IMR-90 (cell line): ENCODE results near the gene RNF166. TPM values are rescaled to one million over a fixed set of nuclear protein-coding genes. Genes with fewer than 3 reads are reported as not detected.

Experiments used
- ATAC-seq: fragments of 200-7000 bp; cut with Tn5 transposase; 2 replicates; pipeline ENCODE4 v1.9.1; 2020; ENCODE audit warnings: low read depth, mild to moderate bottlenecking, moderate library complexity
- BruUV-seq: library from RNA; stranded (reverse); fragments of 400-500 nt; replicated peaks from 2 replicates; lab custom pipeline; 2021; lab: Mats Ljungman, UMichigan
- CTCF ChIA-PET: fragments of 300-600 bp; formaldehyde crosslinking; extraction: SDS; loops from one replicate; lab custom pipeline; 2021; ENCODE audit warnings: antibody characterized with exemption; lab: Yijun Ruan, JAX
- POLR2A ChIA-PET: fragments of 300-600 bp; sonication (Branson Sonifier 250); formaldehyde crosslinking; loops from one replicate; lab custom pipeline; 2022; ENCODE audit warnings: antibody characterized with exemption; ENCODE audit not compliant: unreplicated experiment; lab: Charles Lee
- DNase-seq: peaks from one replicate; pipeline ENCODE4 v3.0.0; 2013
- H2AFZ ChIP-seq: replicated peaks from 2 replicates; pipeline ENCODE3; 2013; ENCODE audit warnings: low read length, mild to moderate bottlenecking; ENCODE audit not compliant: poor library complexity
- H2AK5ac ChIP-seq: 2 replicates; pipeline ENCODE4 v1.6.1; 2013; ENCODE audit warnings: low read depth, low read length, inconsistent platforms
- H2AK9ac ChIP-seq: replicated peaks from 2 replicates; pipeline ENCODE3; 2013; ENCODE audit warnings: mild to moderate bottlenecking, low read depth, low read length, moderate library complexity; ENCODE audit not compliant: poor library complexity
- H2BK120ac ChIP-seq: 2 replicates; pipeline ENCODE4 v1.6.1; 2013; ENCODE audit warnings: low read depth, low read length, inconsistent platforms
- H2BK15ac ChIP-seq: 3 replicates; pipeline ENCODE4 v1.6.1; 2013; ENCODE audit warnings: low read depth, low read length, inconsistent platforms
- H2BK20ac ChIP-seq: 2 replicates; pipeline ENCODE4 v1.6.1; 2013; ENCODE audit warnings: low read depth, mild to moderate bottlenecking, inconsistent platforms, low read length, moderate library complexity
- H2BK5ac ChIP-seq: 2 replicates; pipeline ENCODE4 v1.6.1; 2013; ENCODE audit warnings: mild to moderate bottlenecking, low read depth, low read length, inconsistent platforms; ENCODE audit not compliant: poor library complexity, severe bottlenecking
- H3K14ac ChIP-seq: replicated peaks from 2 replicates; pipeline ENCODE4 v1.6.1; 2013; ENCODE audit warnings: low read depth, low read length, inconsistent platforms
- H3K18ac ChIP-seq: 2 replicates; pipeline ENCODE4 v1.6.1; 2013; ENCODE audit warnings: low read depth, low read length, control low read depth
- H3K23ac ChIP-seq: 2 replicates; pipeline ENCODE4 v1.6.1; 2013; ENCODE audit warnings: low read depth, low read length, inconsistent platforms
- H3K27ac ChIP-seq: 2 replicates; pipeline ENCODE4 v1.5.1; 2013; ENCODE audit warnings: mild to moderate bottlenecking, control low read depth, low read length; ENCODE audit not compliant: insufficient read depth
- H3K27me3 ChIP-seq: 2 replicates; pipeline ENCODE4 v1.6.1; 2013; ENCODE audit warnings: low read length; ENCODE audit not compliant: control insufficient read depth, insufficient read depth
- H3K36me3 ChIP-seq: 2 replicates; pipeline ENCODE4 v1.6.1; 2013; ENCODE audit warnings: low read length, mixed read lengths; ENCODE audit not compliant: control insufficient read depth, insufficient read depth
- H3K4ac ChIP-seq: 2 replicates; pipeline ENCODE4 v1.6.1; 2013; ENCODE audit warnings: low read depth, low read length, inconsistent platforms
- H3K4me1 ChIP-seq: 2 replicates; pipeline ENCODE4 v1.6.1; 2013; ENCODE audit warnings: low read length, mixed read lengths; ENCODE audit not compliant: control insufficient read depth, insufficient read depth
- H3K4me2 ChIP-seq: 2 replicates; pipeline ENCODE4 v1.6.1; 2013; ENCODE audit warnings: low read depth, mild to moderate bottlenecking, control low read depth, low read length, moderate library complexity
- H3K4me3 ChIP-seq: 2 replicates; pipeline ENCODE4 v1.5.1; 2013; ENCODE audit warnings: low read depth, mild to moderate bottlenecking, control low read depth, low read length, moderate library complexity; ENCODE audit not compliant: insufficient read depth
- H3K56ac ChIP-seq: 2 replicates; pipeline ENCODE4 v1.6.1; 2013; ENCODE audit warnings: low read length, inconsistent platforms; ENCODE audit not compliant: insufficient read depth; ENCODE audit errors: extremely low read depth
- H3K79me1 ChIP-seq, 2 experiments: 2 replicates each; pipeline ENCODE4 v1.6.1; 2013; ENCODE audit warnings: low read length in 2 of 2, inconsistent platforms in 1 of 2, low read depth in 1 of 2
- H3K9ac ChIP-seq: 2 replicates; pipeline ENCODE4 v1.6.1; 2013; ENCODE audit warnings: low read depth, low read length, control low read depth
- H3K9me1 ChIP-seq: 2 replicates; pipeline ENCODE4 v1.6.1; 2013; ENCODE audit warnings: low read length, inconsistent platforms; ENCODE audit not compliant: insufficient read depth
- H3K9me3 ChIP-seq: 2 replicates; pipeline ENCODE4 v1.6.1; 2013; ENCODE audit warnings: low read length; ENCODE audit not compliant: control insufficient read depth, insufficient read depth
- H4K20me1 ChIP-seq: 2 replicates; pipeline ENCODE4 v1.6.1; 2013; ENCODE audit warnings: low read length, inconsistent platforms; ENCODE audit not compliant: insufficient read depth
- H4K5ac ChIP-seq: 2 replicates; pipeline ENCODE4 v1.6.1; 2013; ENCODE audit warnings: mild to moderate bottlenecking, low read depth, low read length, control low read depth
- H4K8ac ChIP-seq, 2 experiments: 2 replicates each; pipeline ENCODE4 v1.6.1; 2013; ENCODE audit warnings: low read depth in 2 of 2, low read length in 2 of 2, control low read depth in 1 of 2, inconsistent platforms in 1 of 2
- H4K91ac ChIP-seq: 2 replicates; pipeline ENCODE4 v1.6.1; 2013; ENCODE audit warnings: low read depth, low read length, inconsistent platforms; ENCODE audit not compliant: insufficient read depth
- CEBPB ChIP-seq: IDR thresholded peaks from 2 replicates; pipeline ENCODE4 v1.6.1; 2012; ENCODE audit warnings: low read depth, low read length, improper control_type of control experiment
- CHD1 ChIP-seq: IDR thresholded peaks from 2 replicates; pipeline ENCODE4 v1.6.1; 2012; ENCODE audit warnings: low read depth, low read length, improper control_type of control experiment
- CTCF ChIP-seq: conservative IDR thresholded peaks from 2 replicates; pipeline ENCODE4 v1.5.1; 2012; ENCODE audit warnings: mild to moderate bottlenecking, low read depth, low read length, improper control_type of control experiment
- FOS ChIP-seq: fragments of 150-350 bp; IDR thresholded peaks from 2 replicates; pipeline ENCODE4 v1.6.1; 2016; ENCODE audit warnings: low read depth, low read length
- MAZ ChIP-seq: IDR thresholded peaks from 2 replicates; pipeline ENCODE4 v1.6.1; 2012; ENCODE audit warnings: low read depth, mild to moderate bottlenecking, low read length, improper control_type of control experiment, moderate library complexity, borderline replicate concordance
- NFE2L2 ChIP-seq: fragments of 150-350 bp; IDR thresholded peaks from 2 replicates; pipeline ENCODE4 v1.6.1; 2016; ENCODE audit warnings: low read depth, mild to moderate bottlenecking, low read length
- RAD21 ChIP-seq: IDR thresholded peaks from 2 replicates; pipeline ENCODE4 v1.6.1; 2012; ENCODE audit warnings: low read length, improper control_type of control experiment
- RCOR1 ChIP-seq: IDR thresholded peaks from 2 replicates; pipeline ENCODE4 v1.6.1; 2012; ENCODE audit warnings: mild to moderate bottlenecking, low read length, improper control_type of control experiment; ENCODE audit not compliant: insufficient replicate concordance
- SMC3 ChIP-seq: fragments of 150-350 bp; IDR thresholded peaks from 2 replicates; pipeline ENCODE4 v1.6.1; 2016; ENCODE audit warnings: low read depth, mild to moderate bottlenecking, antibody characterized with exemption, low read length, moderate library complexity
- WGBS, 2 experiments: methylation state at CpG; one replicate each; pipeline versions ENCODE4 v1.1.5 to v1.1.7; 2013; ENCODE audit warnings: missing lambda C conversion rate in 2 of 2; ENCODE audit not compliant: insufficient read length in 1 of 2; ENCODE audit errors: extremely low coverage in 2 of 2; 5-methylcytosine and 5-hydroxymethylcytosine counted together
- dilution Hi-C: fragments of 300-500 bp; cut with HindIII; formaldehyde crosslinking; loops from one replicate; pipeline ENCODE4 v1.14.3; 2018; ENCODE audit warnings: low sequenced_read_pairs; ENCODE audit not compliant: unreplicated experiment
- in situ Hi-C: fragments of 300-500 bp; cut with MboI; formaldehyde crosslinking; loops from 3 replicates; pipeline ENCODE4 v1.14.3; 2019; ENCODE audit warnings: low sequenced_read_pairs, inconsistent platforms, mixed read lengths
- intact Hi-C: fragments of 100-400 bp; cut with micrococcal nuclease; formaldehyde crosslinking; loops from 2 replicates; pipeline ENCODE4 v1.10.0; 2022
- polyA plus RNA-seq, 3 experiments: library from polyadenylated mRNA; depleted of rRNA; stranded (reverse); fragments of >200 nt; gene quantifications; 2 replicates each; pipeline ENCODE4 v1.2.3, GENCODE V29; 2012; ENCODE audit warnings: low replicate concordance in 1 of 3
- total RNA-seq: library from RNA; depleted of rRNA; stranded (reverse); fragments of >200 nt; gene quantifications from 2 replicates; pipeline ENCODE4 v1.2.3, GENCODE V29; 2012
- TF ChIP-seq, protein P1 (sequence below): fragments of 150-350 bp; IDR thresholded peaks from 2 replicates; pipeline ENCODE4 v1.6.1; 2016; ENCODE audit warnings: low read depth, mild to moderate bottlenecking, low read length, moderate library complexity, borderline replicate concordance

The RNF166 gene
- total and polyA plus RNA-seq, 2 of the 4 experiments (the other 2 are of a cell fraction): 8.1 to 17.4 TPM

DNA sequence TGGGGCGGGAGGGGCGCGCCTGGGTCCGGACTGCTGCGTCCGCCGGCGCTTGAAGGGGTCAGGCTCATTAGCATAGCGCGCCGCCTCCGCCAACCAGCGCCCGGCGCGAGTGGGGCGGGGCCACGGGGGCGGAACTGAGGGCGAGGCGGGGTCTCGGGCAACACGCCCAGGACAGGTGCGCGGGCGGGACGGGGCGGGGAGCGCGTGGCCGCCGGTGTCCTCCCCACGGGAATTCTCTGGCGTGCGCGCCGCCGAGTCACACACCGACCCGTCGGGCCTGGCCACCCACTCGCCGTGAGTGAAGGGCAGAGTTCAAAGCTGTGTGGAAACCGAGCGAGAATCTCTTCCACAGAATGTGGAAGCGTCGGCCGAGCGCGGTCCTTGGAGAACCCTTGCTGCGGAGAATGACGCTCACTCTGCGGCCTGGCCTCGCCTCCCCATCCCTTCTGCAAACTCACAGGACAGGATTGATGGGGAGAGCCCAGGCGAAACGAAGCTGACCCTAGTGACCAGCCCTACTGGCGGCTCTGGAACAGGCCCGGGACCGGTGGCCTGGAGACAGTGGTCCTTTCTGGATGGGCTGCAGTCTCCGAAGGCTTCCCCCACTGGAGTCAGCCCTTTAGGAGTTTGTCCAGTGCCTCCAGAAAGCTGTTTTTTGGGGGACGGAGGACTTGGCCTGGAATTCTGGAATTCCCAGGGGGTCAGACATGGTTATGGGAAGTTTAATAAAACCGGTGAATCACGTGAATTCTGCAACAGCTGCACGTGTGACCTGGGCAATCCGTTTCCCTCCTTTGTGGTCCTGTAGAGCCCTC lies 19.6 kb downstream of the RNF166 start, which contains the start of gene SNAI3 (continued):
- TF ChIP-seq FOS: no peak

GRCh38 chr16:88686062-88686438 lies 20.2 kb downstream of the RNF166 start:
- H3K4me1 ChIP-seq: peaks cover 7% of the 10 kb centered on the region; the same call in 1 of the 2 replicates
- H2BK5ac ChIP-seq: no peak overlapping the region
- 0% methylated on average over 2 of the region's 25 CpGs; no CpG with 5 or more reads in 1 of the 2 experiments for WGBS, 2 experiments
- POLR2A ChIA-PET: no interaction called here
- no peak for DNase-seq
- H2BK120ac ChIP-seq: no peak overlapping the region
- no peak overlapping the region for H3K9ac ChIP-seq
- H3K4me3 ChIP-seq: peak overlapping the region; percentile 43
- H3K9me1 ChIP-seq: no peaks in the 10 kb centered on the region
- H3K18ac ChIP-seq: no peak overlapping the region
- H4K20me1 ChIP-seq: peaks cover 7% of the 10 kb centered on the region; the same call in 1 of the 2 replicates
- H2AFZ ChIP-seq: peak overlapping the region; percentile 86
- H3K14ac ChIP-seq: no peak overlapping the region
- no peak overlapping the region for H3K56ac ChIP-seq
- dilution Hi-C loops (no loop called here), in situ Hi-C loops (no loop called here), intact Hi-C loops (loop anchor here (1.0 kb wide), 1 partner anchor 15 kb away; no protein-coding TSS in a partner anchor)
- no peaks in the 10 kb centered on the region for H3K79me1 ChIP-seq
- H2AK9ac ChIP-seq: no peak overlapping the region
- no peaks in the 10 kb centered on the region for H3K36me3 ChIP-seq
- H4K91ac ChIP-seq: no peak overlapping the region
- no peak overlapping the region for H3K23ac ChIP-seq
- H3K27me3 ChIP-seq: peaks cover 38% of the 10 kb centered on the region
- CTCF ChIA-PET: no interaction called here
- H3K9me3 ChIP-seq: no peaks in the 10 kb centered on the region
- TF ChIP-seq, protein P1, sequence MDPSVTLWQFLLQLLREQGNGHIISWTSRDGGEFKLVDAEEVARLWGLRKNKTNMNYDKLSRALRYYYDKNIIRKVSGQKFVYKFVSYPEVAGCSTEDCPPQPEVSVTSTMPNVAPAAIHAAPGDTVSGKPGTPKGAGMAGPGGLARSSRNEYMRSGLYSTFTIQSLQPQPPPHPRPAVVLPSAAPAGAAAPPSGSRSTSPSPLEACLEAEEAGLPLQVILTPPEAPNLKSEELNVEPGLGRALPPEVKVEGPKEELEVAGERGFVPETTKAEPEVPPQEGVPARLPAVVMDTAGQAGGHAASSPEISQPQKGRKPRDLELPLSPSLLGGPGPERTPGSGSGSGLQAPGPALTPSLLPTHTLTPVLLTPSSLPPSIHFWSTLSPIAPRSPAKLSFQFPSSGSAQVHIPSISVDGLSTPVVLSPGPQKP: no peak
- TF ChIP-seq NFE2L2 (no peak), SMC3 (no peak), MAZ (no peak), CHD1 (no peak), RCOR1 (no peak), CEBPB (no peak), CTCF (no peak), RAD21 (no peak)
- peak; percentile 47 for ATAC-seq
- H2AK5ac ChIP-seq: no peak overlapping the region
- H3K27ac ChIP-seq: no peak overlapping the region
- no peak overlapping the region for H4K8ac ChIP-seq
- H2BK20ac ChIP-seq: no peak overlapping the region
- H3K4ac ChIP-seq: no peak overlapping the region
- no peak overlapping the region for H4K5ac ChIP-seq
- no peak overlapping the region for H2BK15ac ChIP-seq
- peak overlapping the region; percentile 58 for H3K4me2 ChIP-seq
- no TSS peak for BruUV-seq
